Epithelial cell of esophagus (primary cell): Measurements from ENCODE around the gene SMYD3.
"Not testable (repeated sequence)": the region's sequence is repeated elsewhere in the genome, so short reads cannot be mapped to it uniquely, and the experiment has no call there.

Experiments used
- DNase-seq: peaks from one replicate; pipeline ENCODE4 v3.0.0; 2010; ENCODE audit warnings: low read depth
- H3K4me3 ChIP-seq: 2 replicates; pipeline ENCODE4 v1.5.1; 2011; ENCODE audit warnings: mild to moderate bottlenecking, low read length, control low read depth
- CTCF ChIP-seq: IDR thresholded peaks from 2 replicates; pipeline ENCODE4 v1.5.1; 2011; ENCODE audit warnings: low read depth, mild to moderate bottlenecking, low read length, control low read depth, inconsistent platforms; ENCODE audit not compliant: insufficient read depth; ENCODE audit errors: missing control alignments

SMYD3 gene

DNA sequence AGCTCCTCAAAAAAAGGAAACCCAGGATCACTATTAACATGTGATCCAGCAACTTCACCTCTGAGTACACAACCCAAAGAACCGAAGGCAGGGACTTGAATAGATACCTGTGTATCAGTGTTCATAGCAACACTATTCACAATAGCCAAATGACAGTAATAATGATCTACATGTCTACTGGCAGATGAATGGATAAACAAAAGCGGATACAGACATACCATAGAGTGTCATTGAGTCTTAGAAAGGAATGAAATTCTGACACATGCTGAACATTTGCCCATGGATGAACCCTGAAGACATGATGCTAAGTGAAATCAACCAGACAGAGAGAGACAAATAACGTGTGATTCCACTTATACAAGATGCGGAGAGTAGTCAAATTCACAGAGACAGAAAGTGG lies 788.1 kb downstream of the SMYD3 start:
- no peak for TF ChIP-seq CTCF
- DNase-seq: no peak
- no peak overlapping the region for H3K4me3 ChIP-seq

DNA sequence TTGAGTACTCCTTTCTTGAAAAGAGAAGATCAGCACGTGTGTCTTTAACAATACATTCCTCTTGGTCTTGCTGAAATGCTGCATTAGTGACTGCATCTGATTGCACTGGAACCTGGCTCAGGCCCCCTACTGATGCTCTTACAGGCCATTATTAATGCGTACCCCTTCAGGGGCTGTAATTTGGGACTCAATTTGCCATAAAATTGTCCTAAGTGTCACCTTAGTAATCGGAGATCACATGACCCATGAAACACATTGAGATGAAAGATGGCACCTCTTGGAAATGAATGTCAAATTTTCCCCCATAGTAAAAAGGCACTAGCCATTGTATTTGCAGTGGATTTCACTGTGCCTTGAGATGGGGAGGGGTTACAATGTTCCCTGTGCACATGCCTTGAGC lies 789.0 kb downstream of the SMYD3 start:
- no peak overlapping the region for H3K4me3 ChIP-seq
- no peak for TF ChIP-seq CTCF
- no peak for DNase-seq

- no peak for TF ChIP-seq CTCF
- no peak overlapping the region for H3K4me3 ChIP-seq
- no peak for DNase-seq
Measured at GRCh38 chr1:245717611-245718010, 789.5 kb downstream of the SMYD3 start.

- no peak for DNase-seq
- no peak overlapping the region for H3K4me3 ChIP-seq
- no peak for TF ChIP-seq CTCF
Measured at GRCh38 chr1:245716561-245716960, 790.5 kb downstream of the SMYD3 start.

DNA sequence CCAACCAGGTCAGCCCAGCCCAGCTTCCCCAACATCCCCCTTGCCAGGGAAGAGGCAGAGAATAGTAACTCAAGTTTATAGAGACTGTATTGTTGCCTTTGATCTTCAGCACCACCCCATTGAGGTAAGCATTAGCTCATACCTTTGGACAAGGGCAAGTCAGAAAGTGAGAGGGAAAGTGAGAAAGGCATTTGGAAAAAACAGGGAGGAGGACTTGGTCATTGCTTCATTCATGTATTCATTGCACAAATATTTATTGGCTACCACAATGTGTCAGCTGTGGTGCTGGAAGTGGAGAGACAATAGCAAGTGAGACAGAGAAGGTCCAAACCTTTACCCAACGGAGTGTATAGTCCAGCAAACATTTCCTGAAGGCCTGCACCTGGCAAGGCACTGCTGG lies 791.1 kb downstream of the SMYD3 start:
- TF ChIP-seq CTCF: no peak

GRCh38 chr1:245715291-245715701 lies 791.8 kb downstream of the SMYD3 start:
- H3K4me3 ChIP-seq: no peak overlapping the region
- no peak for DNase-seq
- no peak for TF ChIP-seq CTCF

More for the DNA sequence above, 791.1 kb downstream of the SMYD3 start:
- no peak overlapping the region for H3K4me3 ChIP-seq
- DNase-seq: peak; percentile 78

- H3K4me3 ChIP-seq, DNase-seq: not testable (repeated sequence)
Measured at GRCh38 chr1:245714027-245714426, 793.1 kb downstream of the SMYD3 start.
